Suppressor macrophage (primary cell): ENCODE measurements around the gene PLPPR3.

Source experiments
- DNase-seq, 4 experiments: peaks; one replicate each; pipeline ENCODE4 v3.0.0-alpha.2; 2020 to 2022

PLPPR3 gene

GRCh38 chr19:765179-765738, 56.5 kb downstream of the PLPPR3 start:
- DNase-seq: no peak

DNA sequence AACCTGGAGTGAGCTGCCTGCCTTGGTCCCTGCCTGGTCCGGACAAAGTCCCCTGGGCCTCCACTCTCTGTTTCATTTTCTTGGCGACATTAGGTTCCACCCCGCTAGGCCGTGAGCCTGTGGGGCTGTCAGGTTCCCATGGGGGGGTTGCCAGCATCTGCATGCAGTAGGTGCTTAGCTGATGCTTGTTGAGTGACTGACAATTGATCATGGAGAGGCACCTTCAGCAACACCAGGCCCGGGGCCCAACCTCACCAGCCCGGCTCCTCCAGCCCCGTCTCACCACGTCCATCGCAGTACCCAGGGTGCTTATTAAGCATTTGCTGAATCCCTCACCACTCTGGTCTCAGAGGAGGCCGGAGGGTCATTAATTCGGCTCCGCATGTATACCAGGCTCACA, 57.5 kb downstream of the PLPPR3 start:
- DNase-seq: no peak

- no peak for DNase-seq
Observed at GRCh38 chr19:763869-764268, 57.9 kb downstream of the PLPPR3 start.

- DNase-seq: no peak
Observed at GRCh38 chr19:763181-763580, 58.6 kb downstream of the PLPPR3 start.
